GM19372 (cell line): Measurements from ENCODE around the gene OVCH2.
"Not testable (repeated sequence)": the region's sequence is repeated elsewhere in the genome, so short reads cannot be mapped to it uniquely, and the experiment has no call there.

Experiments used
- ATAC-seq: cut with Tn5 transposase; IDR thresholded peaks from one replicate; pipeline ENCODE4 v1.9.1; 2021; ENCODE audit warnings: mild to moderate bottlenecking, low read depth, moderate library complexity; ENCODE audit not compliant: unreplicated experiment

Gene OVCH2

DNA sequence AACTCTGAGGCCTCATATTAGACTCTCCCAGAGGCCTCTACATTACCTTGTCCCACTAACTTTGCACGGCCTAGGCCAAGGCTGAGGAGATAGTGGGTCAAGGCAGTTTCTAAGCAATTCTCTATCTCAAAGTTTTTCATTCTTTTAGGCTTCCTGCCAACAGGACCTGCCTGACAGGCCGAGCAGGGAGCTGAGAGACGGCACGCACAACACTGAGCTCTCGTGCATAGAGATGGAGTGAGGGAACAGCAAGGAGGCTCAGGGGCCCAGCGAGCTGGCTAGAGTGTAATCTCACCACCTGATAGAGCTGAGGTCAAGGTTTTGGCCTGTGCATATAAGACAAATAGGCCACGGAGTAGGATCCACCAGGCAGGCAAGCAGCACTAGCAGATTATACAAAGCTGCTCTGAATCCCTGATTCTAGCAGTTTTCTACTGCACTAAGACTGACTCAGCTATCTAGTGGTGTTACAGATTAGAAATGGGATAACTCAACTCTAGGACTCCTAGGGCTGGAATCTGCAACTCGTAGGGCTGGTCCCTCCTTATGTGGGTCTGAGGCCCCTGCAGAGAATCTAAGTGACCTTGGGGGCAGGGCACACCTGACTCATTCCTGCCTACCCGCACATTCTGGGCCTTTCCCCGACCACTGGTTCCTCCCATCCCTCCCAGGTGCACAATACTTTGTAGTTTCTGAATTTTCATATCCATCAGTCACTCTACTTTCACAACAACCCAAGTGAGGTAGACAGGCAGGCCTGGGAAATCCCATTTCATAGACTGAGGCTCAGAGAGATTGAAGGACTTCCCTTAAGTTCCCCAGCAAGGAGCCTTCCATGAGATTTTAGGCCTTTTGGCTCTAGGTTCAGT, 34.7 kb downstream of the OVCH2 start:
- ATAC-seq = peak; percentile 52

DNA sequence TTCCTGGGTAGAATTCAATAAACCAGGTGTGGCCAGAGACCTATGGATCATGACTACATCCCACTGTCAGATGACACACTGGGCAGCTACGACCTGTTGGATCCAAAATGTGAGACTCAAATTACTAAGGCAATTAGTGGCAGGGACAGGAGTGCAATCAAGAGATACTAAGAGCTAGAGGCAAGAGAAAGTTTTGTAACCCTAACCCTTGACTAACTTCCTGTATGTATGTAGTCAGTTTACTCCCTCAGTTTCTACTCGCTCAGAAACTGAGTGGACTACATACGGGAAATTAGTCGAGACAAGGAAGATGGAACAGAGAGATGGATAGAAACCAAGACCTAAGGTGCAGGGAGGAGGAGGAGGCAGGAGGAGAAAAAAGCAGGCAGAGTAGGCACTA, 35.6 kb downstream of the OVCH2 start:
- no peak for ATAC-seq

DNA sequence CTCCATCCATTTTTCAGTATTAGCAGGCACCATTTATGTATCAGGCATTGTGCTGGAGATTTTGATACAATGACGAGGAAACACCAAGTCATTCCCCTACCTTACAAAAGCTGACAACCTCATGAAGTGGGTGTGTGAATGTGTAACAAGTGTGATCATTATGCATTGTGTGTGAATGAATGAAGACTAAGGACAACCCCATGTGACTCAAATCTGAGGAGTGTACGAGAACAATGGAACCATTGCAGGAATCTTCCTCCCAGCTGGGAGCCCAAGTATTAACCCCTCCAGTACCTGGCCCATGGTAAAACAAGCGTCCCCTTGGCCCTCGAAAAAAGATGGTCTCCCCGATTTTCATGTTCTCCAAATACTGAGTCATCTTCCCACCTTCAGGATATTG, 37.4 kb downstream of the OVCH2 start:
- no peak for ATAC-seq

DNA sequence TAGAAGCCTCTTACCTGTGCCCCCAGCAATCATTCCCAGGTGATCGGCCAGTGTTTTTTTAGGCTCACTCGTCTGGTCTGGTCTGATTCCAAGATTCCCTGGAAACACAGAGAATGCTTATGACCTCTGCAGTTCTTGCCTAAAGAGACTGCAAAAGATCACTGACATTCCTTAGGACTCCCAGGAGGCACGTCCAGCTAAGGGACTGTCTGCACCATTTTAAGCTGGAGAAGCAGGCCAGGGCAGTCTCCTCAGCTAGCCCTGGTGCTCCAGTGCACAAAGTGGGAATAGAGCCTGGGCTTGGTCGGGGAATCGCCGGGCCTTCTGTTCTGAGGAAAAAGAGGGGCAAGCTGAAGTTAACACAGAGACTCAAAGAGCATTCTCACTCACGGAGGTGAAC, 37.8 kb downstream of the OVCH2 start:
- no peak for ATAC-seq

DNA sequence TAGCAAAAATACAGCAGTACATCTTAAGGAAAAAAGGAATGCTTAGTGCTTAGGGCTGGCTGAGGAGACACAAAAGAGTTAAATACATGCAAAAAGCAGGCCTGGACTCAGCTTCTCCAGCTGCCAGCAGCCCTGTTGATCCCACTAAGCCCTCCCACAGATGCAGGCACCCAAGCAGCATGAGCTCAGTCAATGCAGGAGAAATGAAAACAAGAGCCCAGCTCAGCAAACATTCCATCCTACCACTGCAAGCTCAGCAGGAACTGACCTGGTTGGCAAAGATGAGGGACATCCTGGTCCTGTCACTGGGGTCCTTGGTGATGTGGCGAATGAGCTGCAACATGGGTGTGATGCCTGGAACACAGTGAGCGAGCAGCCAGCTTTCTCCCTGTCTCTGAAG, 38.8 kb downstream of the OVCH2 start:
- ATAC-seq = no peak

DNA sequence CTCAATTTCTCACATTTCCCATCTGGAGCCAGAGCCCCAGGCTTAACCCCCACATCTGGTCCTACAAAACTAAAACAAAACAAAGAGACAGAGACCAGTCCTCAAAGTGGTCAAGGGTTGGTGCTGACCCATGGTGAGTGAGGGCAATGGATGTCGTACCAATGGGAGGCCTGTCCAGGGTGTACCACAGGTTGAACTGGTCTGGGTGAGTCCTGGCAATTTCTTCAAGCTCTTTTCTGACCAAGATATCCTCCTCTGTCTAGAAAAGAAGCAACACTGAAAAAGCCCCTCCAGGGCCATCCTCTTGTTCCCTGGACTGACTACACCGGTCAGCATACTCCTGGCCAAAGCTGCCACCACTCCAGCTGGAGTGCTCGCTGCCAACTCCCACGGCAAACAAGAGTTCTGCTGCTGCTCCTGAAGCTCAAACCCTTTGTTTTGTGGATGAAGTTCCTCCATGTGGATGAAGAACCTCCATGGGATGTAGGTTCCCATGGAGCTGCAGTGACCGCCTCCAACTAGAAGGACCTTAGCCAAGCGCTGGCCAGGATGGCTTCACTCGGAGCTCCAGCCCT, 39.9 kb downstream of the OVCH2 start:
- ATAC-seq = no peak

DNA sequence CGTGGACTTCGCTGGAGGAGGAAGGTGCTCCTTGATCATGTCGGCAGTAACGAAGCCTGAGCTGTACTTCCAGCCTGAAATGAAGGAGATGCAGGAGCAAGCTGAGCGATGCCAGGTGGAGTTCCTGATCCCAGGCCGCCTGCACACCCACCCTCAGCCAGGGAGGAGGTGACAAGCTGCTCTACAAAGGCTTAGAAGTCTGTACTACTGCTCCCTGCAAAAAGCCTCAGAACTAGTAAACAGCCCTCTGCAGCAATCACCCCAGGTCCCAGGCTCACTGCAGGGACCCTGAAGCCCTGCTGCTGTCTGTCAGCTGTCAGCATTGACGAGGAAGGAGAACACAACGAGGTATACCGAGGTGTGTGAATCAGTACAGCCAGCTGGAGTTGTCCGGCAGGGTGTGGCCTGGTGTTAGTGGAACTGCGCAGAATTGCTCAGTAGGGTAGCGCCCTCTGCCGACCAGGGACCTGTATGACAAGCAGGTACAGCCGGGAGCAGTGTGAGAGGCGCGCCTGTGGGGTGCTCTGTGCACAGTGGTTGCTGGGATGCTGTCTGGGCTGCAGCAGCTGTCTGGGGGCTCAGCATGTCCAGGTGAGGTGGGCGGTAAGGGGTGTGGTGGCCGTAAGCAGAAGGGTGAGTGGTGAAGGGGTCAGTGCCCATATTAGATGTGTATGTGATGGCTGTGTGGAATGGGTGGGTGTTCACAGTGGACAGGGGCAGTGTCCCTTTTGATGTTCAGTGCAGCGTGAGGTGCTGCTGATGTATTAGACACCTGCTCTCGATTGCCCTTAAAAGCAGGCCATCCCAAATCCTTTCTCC, 40.6 kb downstream of the OVCH2 start:
- ATAC-seq = peak; percentile 99

DNA sequence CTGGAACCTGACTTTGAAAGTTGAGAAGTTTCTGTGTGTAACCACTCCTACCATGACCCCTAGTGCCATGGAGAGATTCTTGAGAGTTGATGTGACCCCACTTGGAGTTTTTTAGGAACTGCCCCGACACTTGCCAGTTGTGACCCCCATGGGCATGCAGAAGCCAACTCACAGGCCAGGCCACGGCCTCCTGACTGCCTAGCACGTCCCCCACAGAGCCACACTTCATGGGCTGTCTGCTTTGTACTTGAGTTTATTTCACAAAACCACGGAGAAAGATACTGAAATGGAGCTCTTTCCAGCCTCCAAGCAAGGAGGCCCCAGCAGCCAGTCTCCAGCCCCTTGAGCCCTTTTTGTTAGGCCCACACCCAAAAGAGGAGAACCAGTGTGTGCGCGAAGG, 41.4 kb downstream of the OVCH2 start:
- no peak for ATAC-seq

DNA sequence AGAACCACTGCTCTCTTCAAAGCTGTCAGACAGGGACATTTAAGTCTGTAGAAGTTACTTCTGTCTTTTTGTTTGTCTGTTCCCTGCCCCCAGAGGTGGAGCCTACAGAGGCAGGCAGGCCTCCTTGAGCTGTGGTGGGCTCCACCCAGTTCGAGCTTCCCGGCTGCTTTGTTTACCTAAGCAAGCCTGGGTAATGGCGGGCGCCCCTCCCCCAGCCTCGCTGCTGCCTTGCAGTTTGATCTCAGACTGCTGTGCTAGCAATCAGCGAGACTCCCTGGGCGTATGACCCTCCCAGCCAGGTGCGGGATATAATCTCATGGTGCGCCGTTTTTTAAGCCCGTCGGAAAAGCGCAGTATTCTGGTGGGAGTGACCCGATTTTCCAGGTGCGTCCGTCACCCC, 42.7 kb downstream of the OVCH2 start:
- not testable (repeated sequence) for ATAC-seq

DNA sequence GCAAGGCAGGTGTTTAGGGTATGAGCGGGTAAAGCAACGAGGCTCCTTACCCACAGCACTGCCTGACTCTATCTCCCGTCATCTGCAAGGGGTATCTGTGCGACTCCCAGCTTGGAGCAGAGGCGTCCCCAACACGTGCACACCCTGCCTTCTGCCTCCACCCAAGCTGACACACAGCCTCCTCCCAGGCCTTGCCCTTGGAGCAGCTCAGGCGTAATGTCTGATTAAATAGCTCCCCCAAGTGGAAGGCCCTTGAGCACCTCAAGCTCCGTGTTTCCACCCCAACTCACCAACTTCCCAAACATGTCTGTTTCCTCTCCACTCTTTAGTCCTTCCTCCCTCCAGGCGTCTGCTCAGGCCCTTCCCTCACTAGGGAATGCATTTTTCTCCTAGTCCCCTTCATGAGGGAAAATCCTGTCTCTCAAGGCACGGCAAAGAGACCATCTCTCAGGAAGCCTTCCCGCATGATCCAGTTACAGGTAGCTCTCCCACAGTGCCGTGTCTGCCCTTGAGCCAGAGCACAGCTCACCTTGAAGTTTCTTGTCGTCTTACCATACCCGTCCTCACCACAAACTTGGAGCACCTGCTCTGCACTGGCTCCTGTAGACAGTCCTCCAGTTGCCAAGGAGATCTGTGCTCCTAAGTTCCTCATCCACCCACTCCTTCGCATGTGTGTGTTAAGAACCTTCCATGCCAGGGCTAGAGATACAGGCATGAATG, 48.8 kb downstream of the OVCH2 start:
- ATAC-seq = no peak

DNA sequence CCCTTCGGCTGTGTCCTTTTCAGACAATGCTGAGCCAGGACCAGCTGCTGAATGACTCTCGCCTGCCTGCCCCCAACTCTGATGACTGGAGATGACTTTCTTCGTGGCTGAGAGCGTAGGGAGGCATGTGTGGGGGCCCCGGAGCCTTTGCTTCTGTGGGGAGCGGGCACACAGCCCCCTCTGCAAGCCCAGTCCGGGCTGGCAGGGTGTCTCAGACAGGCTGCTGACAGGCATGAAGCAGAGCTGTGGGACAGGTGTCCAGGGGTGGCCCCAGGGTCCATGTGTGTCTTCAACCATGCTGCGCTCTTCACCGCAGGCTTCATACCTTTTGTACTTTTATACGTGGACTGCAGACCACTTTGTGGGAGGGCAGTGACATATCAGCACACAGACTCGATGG, 49.6 kb downstream of the OVCH2 start:
- ATAC-seq = no peak

DNA sequence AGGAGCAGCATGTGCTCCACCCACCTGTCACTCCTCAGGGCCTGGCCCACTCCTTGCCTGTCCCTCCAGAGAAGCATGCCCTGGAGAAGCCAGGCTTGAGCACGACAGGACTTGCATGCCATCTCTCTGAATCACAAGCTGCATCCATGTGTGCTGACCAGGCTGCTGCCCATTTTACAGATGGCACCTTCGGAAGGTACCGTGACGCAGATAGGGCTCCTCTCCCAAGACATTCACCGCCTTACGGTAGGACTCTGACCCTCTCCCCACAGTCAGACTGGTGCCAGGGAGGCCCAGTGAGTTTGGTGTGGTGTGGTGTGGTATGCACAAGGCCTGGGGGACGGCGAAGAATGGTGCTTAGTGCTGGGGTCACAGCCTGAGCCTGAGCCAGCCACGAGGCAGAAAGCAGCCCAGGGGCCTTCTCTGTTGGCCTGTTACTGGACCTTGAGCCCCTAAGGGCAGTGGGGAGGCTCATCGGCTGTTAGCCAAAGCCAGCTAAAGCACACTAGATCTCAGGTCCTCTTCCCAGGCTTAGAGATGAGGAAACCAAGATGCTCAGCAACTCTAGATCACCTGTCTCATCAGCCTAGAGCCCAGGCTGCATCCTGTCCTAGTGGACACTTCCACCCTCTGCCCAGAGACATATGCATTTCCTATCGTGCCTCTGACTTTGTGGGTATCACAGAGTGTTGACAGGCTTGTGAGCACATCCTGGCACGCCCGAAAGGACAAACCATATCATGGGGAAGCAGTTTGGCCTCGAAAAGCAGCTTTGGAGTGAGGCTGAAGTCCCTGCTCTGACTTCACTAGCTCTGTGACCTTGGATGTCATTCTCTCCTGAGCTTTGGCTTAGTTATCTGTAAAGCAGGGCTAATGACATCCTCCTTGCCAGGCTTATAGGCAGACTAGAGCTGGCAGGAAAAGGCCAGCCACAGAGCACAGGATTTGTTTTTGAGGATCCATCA, 50.7 kb downstream of the OVCH2 start:
- no peak for ATAC-seq

DNA sequence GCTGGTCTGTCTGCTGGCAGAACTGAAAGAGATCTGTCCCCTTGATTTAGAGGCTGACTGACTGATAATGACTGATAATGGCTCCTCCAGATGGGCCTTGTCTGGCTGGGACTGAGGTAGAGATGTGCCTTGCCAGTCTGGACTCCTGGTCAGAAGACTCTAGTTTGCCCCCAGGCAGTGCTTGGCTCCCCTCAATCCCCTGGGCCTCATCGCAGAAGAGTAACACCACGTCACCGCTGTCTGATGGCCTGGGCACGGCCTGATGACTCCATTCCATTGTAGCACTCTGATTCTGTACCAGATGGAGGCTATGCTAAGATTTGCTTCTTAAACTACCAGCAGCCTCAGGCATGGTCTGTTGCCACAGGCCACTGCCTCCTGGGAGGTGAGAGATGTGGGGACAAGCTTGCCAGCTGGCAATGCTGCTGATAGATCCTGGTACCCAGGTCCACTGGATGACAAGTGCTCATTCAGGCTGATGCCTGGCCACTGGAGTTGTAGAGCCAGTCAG, 52.0 kb downstream of the OVCH2 start:
- no peak for ATAC-seq

DNA sequence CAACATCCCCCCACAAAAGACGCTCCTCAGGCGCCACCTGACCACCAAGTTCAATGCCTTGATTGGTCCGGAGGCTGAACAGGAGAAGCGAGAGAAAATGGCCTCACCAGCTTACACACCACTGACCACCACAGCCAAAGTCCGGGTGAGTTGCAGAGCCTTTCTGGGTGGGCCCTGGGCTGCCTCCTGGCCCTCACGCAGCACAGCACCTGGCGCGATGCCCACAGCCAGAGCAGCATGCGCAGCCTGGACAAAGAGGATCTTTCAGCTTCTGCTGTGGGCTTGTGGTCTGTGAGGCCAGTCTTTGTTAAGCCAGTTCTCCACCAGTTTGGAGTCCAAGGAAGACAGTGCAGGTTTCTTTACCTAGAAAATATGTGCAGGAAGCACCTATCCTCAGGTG, 54.6 kb downstream of the OVCH2 start:
- no peak for ATAC-seq

DNA sequence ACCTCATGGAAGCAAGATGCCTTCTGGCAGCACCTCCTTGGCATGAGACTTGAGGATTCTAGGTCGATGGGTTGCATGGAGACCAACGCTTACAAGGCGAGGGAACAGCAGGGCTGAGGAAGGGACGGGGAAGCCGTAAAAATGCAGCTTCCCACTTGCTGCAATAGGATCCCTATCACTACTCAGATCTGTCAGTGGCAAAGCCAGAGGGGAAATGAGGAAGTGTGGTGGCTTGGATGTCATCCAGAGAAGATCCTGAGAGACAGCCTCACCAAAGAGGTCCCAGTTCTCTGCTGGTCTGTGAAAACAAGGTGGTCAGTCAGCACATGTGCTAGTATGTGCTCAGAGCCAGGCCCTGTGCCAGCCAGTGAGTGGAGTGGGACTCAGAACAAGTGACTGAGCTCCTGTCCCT, 55.1 kb downstream of the OVCH2 start:
- no peak for ATAC-seq

DNA sequence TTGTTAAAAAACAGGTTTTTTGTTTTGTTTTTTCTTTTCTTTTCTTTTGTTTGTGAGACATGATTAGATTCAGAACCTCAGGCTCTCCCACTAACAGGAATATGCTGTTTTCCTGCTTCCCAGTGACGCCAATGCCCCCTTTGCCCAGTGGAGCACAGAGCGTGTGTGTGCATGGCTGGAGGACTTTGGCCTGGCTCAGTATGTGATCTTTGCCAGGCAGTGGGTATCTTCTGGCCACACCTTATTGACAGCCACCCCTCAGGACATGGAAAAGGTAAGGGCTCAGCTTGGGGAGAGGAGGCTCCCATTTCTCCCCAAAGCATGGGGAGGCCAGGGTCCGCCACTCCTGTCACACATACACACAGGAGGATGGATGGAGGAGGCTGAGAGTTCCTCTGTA, 58.0 kb downstream of the OVCH2 start:
- ATAC-seq = no peak

DNA sequence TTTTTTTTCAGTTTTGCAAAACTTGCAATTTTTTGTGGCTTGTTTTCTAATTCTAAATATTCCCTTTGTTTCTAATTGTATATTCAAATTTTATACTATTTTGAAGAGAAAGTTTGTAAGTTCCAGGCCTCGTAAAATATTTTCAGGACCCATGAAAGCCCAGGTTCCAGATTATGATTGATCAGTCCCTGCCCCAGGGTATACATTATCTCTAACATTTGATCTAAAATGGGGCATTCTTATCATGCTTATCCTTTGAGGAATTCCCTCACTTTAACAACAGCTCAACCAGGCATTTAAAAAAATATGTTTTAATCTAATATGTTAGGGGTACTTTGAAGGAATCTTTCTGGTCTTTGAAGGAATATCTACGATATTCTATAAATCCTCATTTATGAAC, 59.4 kb downstream of the OVCH2 start:
- no peak for ATAC-seq

DNA sequence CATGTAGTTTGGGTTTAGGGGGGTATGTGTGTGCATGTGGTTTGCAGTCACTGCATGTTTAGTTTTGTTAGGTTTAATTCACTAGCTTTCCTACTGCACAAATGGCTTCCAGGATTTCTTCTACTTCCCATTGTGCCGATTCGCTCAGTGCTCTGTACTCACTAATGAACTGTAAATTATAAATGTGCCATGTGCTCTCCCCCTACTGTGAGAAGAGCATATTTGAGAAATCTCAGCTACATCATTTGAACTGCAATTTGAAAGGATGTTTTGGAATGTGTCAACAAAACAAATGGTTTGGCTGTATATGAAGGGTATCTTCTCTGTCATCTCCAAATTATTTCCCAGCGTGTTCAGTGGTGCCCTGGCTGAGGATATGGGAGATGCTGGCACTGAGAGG, 61.1 kb downstream of the OVCH2 start:
- no peak for ATAC-seq

DNA sequence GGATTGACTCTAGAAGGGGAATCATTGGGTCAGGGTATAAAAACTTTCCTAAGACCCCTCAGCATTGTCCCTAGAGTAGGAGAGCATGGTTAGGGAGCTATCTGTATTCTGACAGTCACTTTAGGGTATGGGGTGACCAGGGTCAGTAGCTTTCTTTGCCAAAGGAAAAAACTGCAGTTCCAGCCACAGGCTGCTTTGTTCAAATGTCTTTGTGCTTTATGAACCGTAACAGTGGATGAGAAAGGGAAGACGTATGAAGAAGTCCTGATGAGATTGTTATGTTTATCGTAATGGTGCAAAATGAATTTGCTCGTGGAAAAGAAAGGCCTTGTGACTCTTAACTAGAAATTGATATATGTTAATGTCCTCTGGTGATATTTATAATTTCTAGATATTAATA, 63.0 kb downstream of the OVCH2 start:
- ATAC-seq = no peak
